Uterus (tissue), 4 donors: Measurements from ENCODE around the gene ITIH5. TPM values are rescaled to one million over a fixed set of nuclear protein-coding genes. Genes with fewer than 3 reads are reported as not detected.

Source experiments
- DNase-seq, 2 donors: peaks; one replicate each; pipeline ENCODE4 v3.0.0-alpha.2; 2019 to 2020
- H3K27ac ChIP-seq, 2 donors: fragments of 200-600 bp; sonication (generic); 1 replicate in 1 of 2; 2 replicates in 1 of 2; pipeline ENCODE4 v1.5.1; 2016 to 2018
- H3K27me3 ChIP-seq, 2 donors: fragments of 200-600 bp; sonication (generic); one replicate each; pipeline ENCODE4 v1.5.1; 2018 to 2019; ENCODE audit warnings: control low read depth in 1 of 2
- H3K36me3 ChIP-seq, 2 donors: fragments of 200-600 bp; sonication (generic); one replicate each; pipeline ENCODE4 v1.5.1; 2019; ENCODE audit warnings: control low read depth in 1 of 2
- H3K4me1 ChIP-seq, 2 donors: fragments of 200-600 bp; sonication (generic); one replicate each; pipeline ENCODE4 v1.5.1; 2018 to 2019; ENCODE audit warnings: control low read depth in 1 of 2
- H3K4me3 ChIP-seq, 2 donors: fragments of 200-600 bp; sonication (generic); 1 replicate in 1 of 2; 2 replicates in 1 of 2; pipeline ENCODE4 v1.5.1; 2018 to 2019; ENCODE audit warnings: mild to moderate bottlenecking in 1 of 2
- H3K9me3 ChIP-seq, 2 donors: fragments of 200-600 bp; sonication (generic); one replicate each; pipeline ENCODE4 v1.5.1; 2019; ENCODE audit warnings: control low read depth in 1 of 2
- CTCF ChIP-seq, 4 experiments: fragments of 200-600 bp in 2 of 4; fragments of 450-650 bp in 2 of 4; sonication (generic) in 2 of 4; IDR thresholded peaks; one replicate each; pipeline ENCODE4 v1.5.1; 2016 to 2019; ENCODE audit warnings: antibody characterized with exemption in 4 of 4, mild to moderate bottlenecking in 2 of 4, moderate library complexity in 1 of 4
- POLR2A ChIP-seq, 2 donors: fragments of 450-650 bp; IDR thresholded peaks; one replicate each; pipeline ENCODE4 v1.6.1; 2016; ENCODE audit warnings: antibody characterized with exemption in 2 of 2, mild to moderate bottlenecking in 1 of 2, moderate library complexity in 1 of 2
- intact Hi-C: fragments of 100-400 bp; cut with DNase I; formaldehyde crosslinking; loops from one replicate; pipeline ENCODE4 v1.15.1; 2023; ENCODE audit warnings: low total_unique reads
- total RNA-seq, 4 donors: library from RNA; depleted of rRNA in 3 of 4; stranded (reverse); fragments of >200 nt in 3 of 4; gene quantifications; one replicate each; pipeline versions ENCODE4 v1.1.0 to v1.2.4, GENCODE V29; 2014 to 2023
- donor health status: DM: yes; HTN: yes; CAD: no.

ITIH5 gene
- total RNA-seq, 4 donors from 2014 or later: 8.4 to 32.9 (median 16.9) TPM

- Histone ChIP-seq H3K27ac (peak overlapping the region; percentile 58 to 78), H3K36me3 (no peaks in the 10 kb centered on the region), H3K9me3 (no peaks in the 10 kb centered on the region), H3K4me3 (no peak overlapping the region), H3K4me1 (no peaks in the 10 kb centered on the region), H3K27me3 (no peaks in the 10 kb centered on the region)
- TF ChIP-seq POLR2A (IDR thresholded peaks at IDR 0.05) (no peak), CTCF (IDR thresholded peaks at IDR 0.05) (no peak)
- DNase-seq: peak; percentile 30 to 36
- intact Hi-C loops: no loop called here
Measured at GRCh38 chr10:7626283-7626682, 40.5 kb downstream of the ITIH5 start.

GRCh38 chr10:7625836-7626235 is 40.9 kb downstream of the ITIH5 start:
- no peaks in the 10 kb centered on the region for H3K9me3 ChIP-seq
- TF ChIP-seq POLR2A (IDR thresholded peaks at IDR 0.05): no peak
- no peak for TF ChIP-seq CTCF (IDR thresholded peaks at IDR 0.05)
- no peak overlapping the region for H3K4me3 ChIP-seq
- intact Hi-C loops: no loop called here
- H3K27me3 ChIP-seq: no peaks in the 10 kb centered on the region
- H3K36me3 ChIP-seq: no peaks in the 10 kb centered on the region
- H3K27ac ChIP-seq: peak overlapping the region; percentile 58 to 78
- DNase-seq: peak; percentile 76 to 83
- no peaks in the 10 kb centered on the region for H3K4me1 ChIP-seq

DNA sequence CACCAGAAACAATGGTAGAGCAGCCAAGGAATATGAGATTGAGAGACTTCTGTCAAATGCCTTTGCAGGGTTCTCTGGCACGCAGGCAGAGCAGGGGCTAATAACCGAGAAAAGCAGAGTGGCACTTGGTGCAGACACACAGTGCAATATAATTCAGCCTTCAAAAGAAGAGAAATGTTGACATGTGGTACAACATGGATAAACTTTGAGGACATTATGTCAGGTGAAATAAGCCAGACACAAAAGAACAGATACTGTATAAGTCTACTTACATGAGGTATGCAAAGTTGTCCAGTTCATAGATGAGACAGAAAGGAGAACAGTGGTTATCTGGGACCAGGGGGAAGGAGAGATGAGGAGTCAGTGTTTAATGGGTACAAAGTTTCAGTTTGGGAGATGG is 41.8 kb downstream of the ITIH5 start:
- H3K27me3 ChIP-seq: no peaks in the 10 kb centered on the region
- H3K27ac ChIP-seq: peak overlapping the region; percentile 58 to 78
- H3K9me3 ChIP-seq: no peaks in the 10 kb centered on the region
- H3K4me3 ChIP-seq: no peak overlapping the region
- intact Hi-C loops: no loop called here
- H3K36me3 ChIP-seq: no peaks in the 10 kb centered on the region
- no peaks in the 10 kb centered on the region for H3K4me1 ChIP-seq
- no peak for DNase-seq
- TF ChIP-seq POLR2A (IDR thresholded peaks at IDR 0.05) (no peak), CTCF (IDR thresholded peaks at IDR 0.05) (no peak)

- TF ChIP-seq POLR2A (IDR thresholded peaks at IDR 0.05): no peak
- peak in 1 of 4 experiments; percentile 10 for TF ChIP-seq CTCF (IDR thresholded peaks at IDR 0.05)
- intact Hi-C loops: no loop called here
- Histone ChIP-seq H3K27ac (no peak overlapping the region), H3K36me3 (no peaks in the 10 kb centered on the region), H3K9me3 (no peaks in the 10 kb centered on the region), H3K4me1 (no peaks in the 10 kb centered on the region), H3K27me3 (no peaks in the 10 kb centered on the region), H3K4me3 (no peak overlapping the region)
- DNase-seq: peak in 1 of 2 donors; percentile 26
Measured at GRCh38 chr10:7622969-7623368, 43.8 kb downstream of the ITIH5 start.

GRCh38 chr10:7618461-7618860 is 48.3 kb downstream of the ITIH5 start:
- Histone ChIP-seq H3K27me3 (no peaks in the 10 kb centered on the region), H3K27ac (no peak overlapping the region), H3K4me1 (no peaks in the 10 kb centered on the region), H3K36me3 (no peaks in the 10 kb centered on the region), H3K9me3 (no peaks in the 10 kb centered on the region), H3K4me3 (no peak overlapping the region)
- DNase-seq: no peak
- no peak for TF ChIP-seq POLR2A (IDR thresholded peaks at IDR 0.05)
- no peak for TF ChIP-seq CTCF (IDR thresholded peaks at IDR 0.05)
- intact Hi-C loops: no loop called here
